ENCODE data around the gene PHF14. TPM values are rescaled to one million over a fixed set of nuclear protein-coding genes. Genes with fewer than 3 reads are reported as not detected.

Gene PHF14
- total and polyA plus RNA-seq, 2 donors (not counting 3 experiments of a cell fraction or from before 2014, with no cell fraction given) = 8.8 to 43.4 TPM

- no peak for FAIRE-seq
- TF ChIP-seq JUN (IDR thresholded peaks at IDR 0.05; ENCODE audit: borderline replicate concordance, insufficient read depth, insufficient read length, low read depth) = no peak
- TF ChIP-seq CTCF (IDR thresholded peaks at IDR 0.05; ENCODE audit: extremely low read depth in 1 of 2, insufficient read depth in 1 of 2, low read depth in 1 of 2, low read length in 2 of 2) = no peak
- peak; percentile 44 for TF ChIP-seq GATA2 (IDR thresholded peaks at IDR 0.05; ENCODE audit: insufficient read depth, insufficient read length, low read depth, low read length)
- no peak for TF ChIP-seq EZH2 (IDR thresholded peaks at IDR 0.05; ENCODE audit: borderline replicate concordance, low read depth, low read length, severe bottlenecking)
- ChIA-PET POLR2A (no interaction called here), CTCF (no interaction called here)
- Histone ChIP-seq H3K9me1 (replicated peaks; ENCODE audit: control insufficient read depth, extremely low read depth, insufficient read depth, low read length) (no peaks in the 10 kb centered on the region), H2AFZ (ENCODE audit: low read depth, low read length) (no peak overlapping the region), H3K27ac (ENCODE audit: insufficient read depth, low read depth, low read length) (no peak overlapping the region), H3K9ac (replicated peaks; ENCODE audit: extremely low read depth, insufficient read depth, low read length) (no peak overlapping the region), H3K4me1 (ENCODE audit: control insufficient read depth, extremely low read depth, insufficient read depth, low read length) (peaks cover 19% of the 10 kb centered on the region), H3K4me2 (ENCODE audit: insufficient read depth, low read length) (peak overlapping the region; percentile 8), H3K36me3 (ENCODE audit: control insufficient read depth in 2 of 2, extremely low read depth in 1 of 2, insufficient read depth in 2 of 2, low read length in 2 of 2) (peaks cover 0 to 2% of the 10 kb centered on the region in 2 experiments), H3K27me3 (ENCODE audit: control insufficient read depth in 2 of 2, insufficient read depth in 2 of 2, low read length in 2 of 2) (no peaks in the 10 kb centered on the region), H3K79me2 (ENCODE audit: control insufficient read depth, insufficient read depth, low read length) (peaks cover 41% of the 10 kb centered on the region), H4K20me1 (replicated peaks; ENCODE audit: control insufficient read depth, extremely low read depth, insufficient read depth, low read length) (peaks cover 2% of the 10 kb centered on the region), H3K9me3 (replicated peaks; ENCODE audit: control insufficient read depth, insufficient read depth, low read length) (no peaks in the 10 kb centered on the region), H3K4me3 (replicated peaks in 1 of 3; ENCODE audit: insufficient read depth in 1 of 3, low read depth in 1 of 3, low read length in 3 of 3) (no peak overlapping the region)
- dilution Hi-C loops (cut with MboI; ENCODE audit: extremely low pct_ligation_motif_present, low sequenced_read_pairs) (no loop called here), intact Hi-C loops (cut with micrococcal nuclease) (no loop called here)
- no peak for DNase-seq (ENCODE audit: low read depth, low spot score)
- BruUV-seq (replicated peaks) = no TSS peak
Measured at GRCh38 chr7:10977113-10977512, 3.4 kb downstream of the PHF14 start.

- intact Hi-C loops (cut with micrococcal nuclease) = no loop called here
- FAIRE-seq (no peak), DNase-seq (ENCODE audit: low read depth, low spot score) (no peak)
- Histone ChIP-seq H3K27me3 (ENCODE audit: control insufficient read depth in 2 of 2, insufficient read depth in 2 of 2, low read length in 2 of 2) (no peaks in the 10 kb centered on the region), H3K9me3 (replicated peaks; ENCODE audit: control insufficient read depth, insufficient read depth, low read length) (no peaks in the 10 kb centered on the region), H4K20me1 (replicated peaks; ENCODE audit: control insufficient read depth, extremely low read depth, insufficient read depth, low read length) (peaks cover 5% of the 10 kb centered on the region), H3K36me3 (ENCODE audit: control insufficient read depth in 2 of 2, extremely low read depth in 1 of 2, insufficient read depth in 2 of 2, low read length in 2 of 2) (peaks cover 0 to 5% of the 10 kb centered on the region in 2 experiments), H3K9me1 (replicated peaks; ENCODE audit: control insufficient read depth, extremely low read depth, insufficient read depth, low read length) (no peaks in the 10 kb centered on the region), H3K79me2 (ENCODE audit: control insufficient read depth, insufficient read depth, low read length) (peaks cover 32% of the 10 kb centered on the region), H2AFZ (ENCODE audit: low read depth, low read length) (no peak overlapping the region), H3K4me1 (ENCODE audit: control insufficient read depth, extremely low read depth, insufficient read depth, low read length) (peaks cover 9% of the 10 kb centered on the region), H3K9ac (replicated peaks; ENCODE audit: extremely low read depth, insufficient read depth, low read length) (no peak overlapping the region), H3K27ac (ENCODE audit: insufficient read depth, low read depth, low read length) (no peak overlapping the region), H3K4me2 (ENCODE audit: insufficient read depth, low read length) (no peak overlapping the region), H3K4me3 (replicated peaks in 1 of 3; ENCODE audit: insufficient read depth in 1 of 3, low read depth in 1 of 3, low read length in 3 of 3) (no peak overlapping the region)
- no TSS peak for BruUV-seq (replicated peaks)
- dilution Hi-C loops (cut with MboI; ENCODE audit: extremely low pct_ligation_motif_present, low sequenced_read_pairs) = no loop called here
- POLR2A ChIA-PET = no interaction called here
- TF ChIP-seq POLR2AphosphoS5 (IDR thresholded peaks at IDR 0.05; ENCODE audit: insufficient read depth, low read depth, low read length) = no peak
- TF ChIP-seq MYC (IDR thresholded peaks at IDR 0.05; ENCODE audit: low read depth, low read length) = no peak
- no peak for TF ChIP-seq POLR2A (IDR thresholded peaks at IDR 0.05; ENCODE audit: low read depth, low read length)
- no peak for TF ChIP-seq MAX (IDR thresholded peaks at IDR 0.05; ENCODE audit: insufficient read depth, insufficient read length)
- no peak for TF ChIP-seq EZH2 (IDR thresholded peaks at IDR 0.05; ENCODE audit: borderline replicate concordance, low read depth, low read length, severe bottlenecking)
- no peak for TF ChIP-seq FOS (IDR thresholded peaks at IDR 0.05; ENCODE audit: borderline replicate concordance, insufficient read depth, low read length)
- no peak for TF ChIP-seq JUN (IDR thresholded peaks at IDR 0.05; ENCODE audit: borderline replicate concordance, insufficient read depth, insufficient read length, low read depth)
- no peak for TF ChIP-seq GATA2 (IDR thresholded peaks at IDR 0.05; ENCODE audit: insufficient read depth, insufficient read length, low read depth, low read length)
- no peak for TF ChIP-seq CTCF (IDR thresholded peaks at IDR 0.05; ENCODE audit: extremely low read depth in 1 of 2, insufficient read depth in 1 of 2, low read depth in 1 of 2, low read length in 2 of 2)
- CTCF ChIA-PET = no interaction called here
Measured at GRCh38 chr7:10981317-10981716, 7.6 kb downstream of the PHF14 start.
